HUDEP-2 (cell line): Measurements from ENCODE around the gene MUC4.

Source experiments
- DNase-seq, 76 experiments: peaks; one replicate each; lab custom pipeline; 2025; ENCODE audit not compliant: unreplicated experiment in 76 of 76; lab: John Stamatoyannopoulos, UW

MUC4 gene

GRCh38 chr3:195763843-195764825 is 47.6 kb downstream of the MUC4 start:
- DNase-seq: no peak

- DNase-seq: no peak
Observed at GRCh38 chr3:195763076-195763830, 48.5 kb downstream of the MUC4 start.

GRCh38 chr3:195762611-195763010 is 49.1 kb downstream of the MUC4 start:
- DNase-seq: no peak

- DNase-seq: no peak
Observed at GRCh38 chr3:195762249-195762585, 49.5 kb downstream of the MUC4 start.

DNA sequence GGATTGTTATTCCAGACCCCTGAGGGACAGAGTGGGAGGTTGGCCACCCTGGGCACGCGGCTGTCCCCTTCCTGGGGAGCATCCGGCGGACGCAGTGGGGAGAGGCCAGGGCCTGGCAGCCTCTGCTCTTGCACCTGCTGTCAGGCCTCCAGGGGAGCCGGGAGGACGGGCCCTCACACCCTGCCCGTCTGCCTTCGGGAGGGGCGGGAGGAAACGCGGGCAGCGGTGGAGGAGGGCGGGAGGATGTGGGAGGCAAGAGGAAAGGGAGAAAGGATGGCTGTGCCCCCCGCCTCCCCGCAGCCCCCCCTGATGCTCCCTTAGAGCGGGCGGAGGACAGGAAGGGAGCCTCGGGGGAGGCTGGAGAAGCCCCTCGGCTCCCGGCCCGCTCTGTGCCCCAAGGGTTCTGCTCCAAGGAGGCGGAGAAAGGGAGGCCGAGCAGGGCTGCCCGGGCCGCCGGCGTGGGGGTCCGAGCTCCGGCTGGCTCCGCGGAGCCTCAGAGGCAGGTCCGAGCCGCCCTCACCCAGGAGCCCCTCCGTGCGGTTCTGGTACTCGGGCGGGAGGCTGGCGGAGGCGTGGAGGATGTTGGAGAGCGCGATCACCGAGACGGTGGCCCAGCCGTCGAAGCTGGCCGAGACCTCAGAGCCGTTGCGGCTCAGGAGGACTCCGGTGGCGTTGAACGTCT is 50.0 kb downstream of the MUC4 start:
- DNase-seq: no peak

GRCh38 chr3:195761123-195761566 is 50.6 kb downstream of the MUC4 start:
- no peak for DNase-seq

DNA sequence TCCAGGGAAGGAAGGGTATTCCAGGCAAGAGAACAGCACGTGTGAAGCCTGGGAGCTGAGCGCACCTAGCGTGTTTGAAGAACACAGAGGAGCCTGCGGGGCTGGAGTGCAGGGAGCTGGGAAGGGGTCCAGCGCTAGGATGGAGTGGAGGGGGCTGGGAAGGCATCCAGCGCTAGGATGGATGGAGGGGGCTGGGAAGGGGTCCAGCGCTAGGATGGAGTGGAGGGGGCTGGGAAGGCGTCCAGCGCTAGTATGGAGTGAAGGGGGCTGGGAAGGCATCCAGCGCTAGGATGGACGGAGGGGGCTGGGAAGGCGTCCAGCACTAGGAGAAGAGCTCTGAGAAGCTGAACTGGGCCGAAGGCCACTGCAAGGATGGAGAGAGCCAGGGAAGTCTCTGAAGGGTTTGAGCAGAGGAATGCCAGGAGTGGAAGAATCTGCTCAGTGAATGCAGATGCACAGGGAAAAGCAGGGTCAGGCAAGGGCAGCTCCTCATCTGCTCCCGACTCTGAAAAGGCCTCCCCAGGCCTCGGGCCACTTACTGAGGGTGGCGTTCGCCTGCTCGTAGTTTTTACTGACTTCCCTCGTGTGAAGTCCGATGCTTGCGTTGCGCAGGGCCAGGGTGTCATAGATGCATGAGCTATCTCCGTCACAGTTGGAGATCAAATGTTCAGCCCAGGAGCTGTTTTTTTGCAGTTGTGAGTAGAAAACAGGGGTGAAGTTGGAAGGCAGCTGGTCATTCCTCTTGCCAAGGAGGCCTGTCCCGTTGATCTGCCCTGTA is 51.2 kb downstream of the MUC4 start:
- DNase-seq: no peak

DNA sequence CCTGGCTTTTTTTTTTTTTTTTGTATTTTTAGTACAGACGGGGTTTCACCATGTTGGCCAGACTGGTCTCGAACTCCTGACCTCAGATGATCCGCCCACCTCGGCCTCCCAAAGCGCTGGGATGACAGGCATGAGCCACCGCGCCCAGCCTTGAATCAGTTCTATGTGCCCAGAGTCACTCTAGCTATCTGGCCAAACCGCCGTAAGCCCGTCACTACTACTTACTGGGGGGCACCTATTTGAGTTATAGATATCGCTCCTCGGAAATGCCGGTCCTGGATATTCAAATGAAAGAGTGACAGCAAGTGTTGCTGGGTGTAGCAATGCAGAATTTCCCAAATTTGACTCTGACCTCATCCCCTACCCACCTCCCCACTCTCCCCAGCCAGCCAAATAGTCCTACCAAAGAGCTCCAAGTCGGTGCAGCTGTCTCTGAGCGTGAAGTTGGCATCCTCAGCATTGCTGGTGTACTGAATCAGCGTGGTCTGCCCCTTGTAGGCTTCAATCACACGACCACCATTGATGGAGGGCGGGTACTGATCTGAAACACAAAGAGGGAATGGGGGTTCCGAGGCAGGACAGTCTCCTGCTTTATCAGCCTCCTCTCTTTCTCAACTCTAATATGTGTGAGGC is 52.9 kb downstream of the MUC4 start:
- no peak for DNase-seq

- no peak for DNase-seq
Observed at GRCh38 chr3:195757827-195758226, 53.9 kb downstream of the MUC4 start.

- DNase-seq: no peak
Observed at GRCh38 chr3:195757438-195757770, 54.3 kb downstream of the MUC4 start.

DNA sequence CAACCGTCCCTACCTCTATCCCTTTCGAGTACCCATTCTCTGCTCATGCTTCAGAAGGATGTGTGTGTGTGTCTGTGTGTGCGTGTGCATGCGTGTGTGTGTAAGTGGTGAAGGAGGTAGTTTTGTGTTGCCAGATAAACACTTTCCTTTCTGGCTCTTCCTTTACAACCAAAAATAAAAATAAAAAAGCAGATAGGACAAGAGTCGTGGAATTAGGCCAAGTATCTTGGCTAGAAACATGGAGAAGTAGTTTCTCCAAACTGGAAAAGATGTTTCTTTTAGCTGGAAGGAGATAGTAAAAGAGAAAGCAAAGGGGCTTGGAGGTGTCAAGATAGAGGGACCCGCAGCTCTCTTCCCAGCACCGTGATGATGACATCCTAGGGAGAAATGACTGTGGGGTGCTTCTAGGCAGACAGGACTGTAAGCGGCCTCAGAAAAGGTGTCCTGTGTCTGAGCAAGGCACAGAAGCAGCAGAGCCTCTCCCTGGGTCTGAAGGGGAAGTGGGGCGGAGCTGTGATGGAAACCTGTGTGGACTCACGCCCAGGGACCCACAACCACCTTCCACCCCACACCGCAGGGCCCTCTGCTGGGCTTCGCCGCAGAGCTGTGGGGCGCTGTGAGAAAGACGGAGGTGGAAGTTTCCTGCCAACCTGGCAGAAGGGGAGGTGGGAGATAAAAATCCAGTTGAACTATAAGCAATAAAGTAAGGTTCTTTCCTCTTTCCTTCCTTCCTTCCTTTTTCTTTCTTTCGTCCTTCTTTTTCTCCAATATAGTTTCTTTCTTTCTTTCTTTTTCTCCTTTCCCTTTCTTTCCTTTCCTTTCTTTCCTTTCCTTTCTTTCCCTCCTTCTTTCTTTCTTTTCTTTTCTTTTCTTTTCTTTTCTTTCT is 55.7 kb downstream of the MUC4 start:
- DNase-seq: no peak

DNA sequence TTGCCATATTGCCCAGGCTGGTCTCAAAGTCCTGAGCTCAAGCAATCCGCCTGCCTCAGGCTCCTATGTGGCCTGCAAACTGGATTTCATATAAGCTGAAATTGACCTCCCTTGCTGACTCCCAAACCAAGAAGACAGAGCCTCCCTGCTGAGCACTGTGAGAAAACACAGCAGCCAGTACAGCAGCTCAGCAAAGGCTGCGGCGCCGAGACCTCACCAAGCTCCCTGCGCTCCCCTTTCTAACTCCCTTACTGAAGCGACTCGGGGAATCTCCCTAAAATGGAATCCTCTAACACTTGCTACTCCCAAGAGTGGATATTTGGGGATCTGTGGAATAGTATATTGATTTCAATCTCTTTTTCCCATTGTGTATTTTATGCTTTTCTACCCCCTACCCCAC is 56.3 kb downstream of the MUC4 start:
- no peak for DNase-seq

- no peak for DNase-seq
Observed at GRCh38 chr3:195754906-195755305, 56.8 kb downstream of the MUC4 start.

- no peak for DNase-seq
Observed at GRCh38 chr3:195754141-195754540, 57.6 kb downstream of the MUC4 start.

DNA sequence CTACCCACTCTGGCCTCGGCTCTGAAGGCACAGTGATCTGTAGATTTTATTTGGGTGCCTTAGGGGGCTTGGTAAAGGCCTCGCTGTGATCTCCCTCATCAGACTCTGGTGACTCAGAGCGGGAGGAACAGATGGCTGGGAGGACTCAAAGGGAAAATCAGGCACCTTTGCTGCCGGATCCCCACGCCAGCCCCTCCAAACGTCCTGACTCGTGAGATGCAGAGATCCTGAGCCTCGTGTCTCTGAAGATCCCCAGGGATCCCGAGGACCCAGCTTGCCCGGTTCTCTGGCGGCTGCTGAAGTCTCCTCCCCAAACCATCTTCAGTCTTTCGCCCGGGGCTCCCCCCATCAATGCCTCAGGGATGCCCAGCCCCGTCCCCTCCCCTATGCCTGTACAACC is 58.1 kb downstream of the MUC4 start:
- no peak for DNase-seq

- no peak for DNase-seq
Observed at GRCh38 chr3:195752546-195753331, 59.0 kb downstream of the MUC4 start.

- no peak for DNase-seq
Observed at GRCh38 chr3:195752066-195752465, 59.7 kb downstream of the MUC4 start.

DNA sequence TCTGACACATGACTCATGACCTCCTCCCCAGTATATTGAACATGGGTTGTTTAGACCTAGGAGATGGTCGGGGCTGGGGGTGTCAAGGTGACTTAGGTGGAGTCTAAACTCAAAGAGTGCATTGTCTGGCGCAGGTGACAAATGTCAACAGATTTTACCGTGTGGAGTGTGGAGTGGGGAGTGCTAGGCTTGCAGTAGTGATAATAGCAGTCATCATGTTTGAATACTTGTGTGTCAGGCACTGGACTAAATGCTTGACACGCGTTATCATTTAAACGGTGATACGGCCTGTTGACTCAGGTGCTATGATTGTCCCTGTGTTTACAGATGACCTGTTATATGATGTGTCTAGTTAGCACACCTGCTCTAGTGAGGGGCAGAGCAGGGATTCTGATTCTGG is 60.2 kb downstream of the MUC4 start:
- DNase-seq: no peak
